ENCODE results near the gene RHOT2.

Gene RHOT2

GRCh38 chr16:667780-668518, at the start of gene RHOT2:
Gene RHOT2 (plus strand): TSS chr16:668132. CDS start chr16:668200, 68 bp downstream.
- DNase-seq (ENCODE audit: low spot score), result peak; percentile 94

GRCh38 chr16:619476-620100, 48.3 kb upstream of the RHOT2 start:
- DNase-seq (ENCODE audit: low spot score), result no peak

DNA sequence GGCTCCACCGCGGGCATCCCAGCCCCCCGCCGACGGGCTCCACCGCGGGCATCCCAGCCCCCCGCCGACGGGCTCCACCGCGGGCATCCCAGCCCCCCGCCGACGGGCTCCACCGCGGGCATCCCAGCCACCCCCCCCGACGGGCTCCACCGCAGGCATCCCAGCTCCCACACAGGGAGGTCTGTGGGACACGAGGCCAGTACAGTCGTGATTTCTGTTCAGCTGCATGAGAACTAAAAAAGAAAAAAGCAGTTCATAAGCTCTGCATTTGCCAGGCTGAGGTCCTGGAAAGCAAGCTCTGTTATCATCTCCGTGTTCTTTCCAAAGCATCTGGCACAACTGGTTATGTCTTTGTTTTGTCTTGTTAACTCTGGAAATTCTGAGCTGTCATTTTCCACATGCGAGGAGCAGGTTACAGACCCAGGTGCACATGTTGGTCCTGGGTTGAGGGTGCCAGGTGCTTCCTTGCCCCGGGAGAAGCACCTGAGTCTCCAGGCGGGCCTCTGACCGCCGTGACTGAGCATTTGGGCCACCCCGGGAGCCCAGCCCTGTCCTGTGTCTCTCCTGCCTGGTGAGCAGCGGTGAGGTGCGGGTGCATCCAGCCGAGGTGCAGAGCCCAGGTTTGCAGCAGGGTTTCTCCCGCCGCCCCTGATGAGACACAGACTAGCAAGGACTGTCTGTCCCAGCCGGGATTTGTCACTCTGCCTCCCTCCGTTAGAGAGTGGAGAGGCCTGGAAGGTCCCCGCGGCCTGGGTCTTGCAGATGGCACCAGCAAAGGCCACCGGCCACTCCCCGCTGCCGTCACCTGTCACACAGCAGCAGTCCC, 47.0 kb upstream of the RHOT2 start:
- no peak for DNase-seq (ENCODE audit: low spot score)

- no peak for DNase-seq (ENCODE audit: low spot score)
Measured at GRCh38 chr16:621526-622105, 46.3 kb upstream of the RHOT2 start.

DNA sequence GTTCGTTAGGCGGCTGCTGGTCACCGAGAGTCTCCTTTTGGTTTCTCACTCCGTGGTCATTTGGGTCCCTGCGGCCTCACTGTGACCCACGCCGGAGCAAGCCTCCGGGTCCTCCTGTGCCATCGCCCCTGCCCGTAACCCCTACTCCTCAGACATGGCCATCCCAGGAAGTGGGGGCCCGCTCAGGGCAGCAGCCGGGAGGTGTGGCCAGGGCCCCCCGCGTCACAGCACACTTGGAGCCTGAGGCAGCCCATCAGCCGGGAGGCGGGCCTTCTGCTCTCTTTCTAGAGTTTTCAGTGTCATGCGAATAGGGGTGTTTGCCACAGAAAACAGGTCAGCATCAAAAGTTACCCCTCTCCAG, 45.0 kb upstream of the RHOT2 start:
- no peak for DNase-seq (ENCODE audit: low spot score)

DNA sequence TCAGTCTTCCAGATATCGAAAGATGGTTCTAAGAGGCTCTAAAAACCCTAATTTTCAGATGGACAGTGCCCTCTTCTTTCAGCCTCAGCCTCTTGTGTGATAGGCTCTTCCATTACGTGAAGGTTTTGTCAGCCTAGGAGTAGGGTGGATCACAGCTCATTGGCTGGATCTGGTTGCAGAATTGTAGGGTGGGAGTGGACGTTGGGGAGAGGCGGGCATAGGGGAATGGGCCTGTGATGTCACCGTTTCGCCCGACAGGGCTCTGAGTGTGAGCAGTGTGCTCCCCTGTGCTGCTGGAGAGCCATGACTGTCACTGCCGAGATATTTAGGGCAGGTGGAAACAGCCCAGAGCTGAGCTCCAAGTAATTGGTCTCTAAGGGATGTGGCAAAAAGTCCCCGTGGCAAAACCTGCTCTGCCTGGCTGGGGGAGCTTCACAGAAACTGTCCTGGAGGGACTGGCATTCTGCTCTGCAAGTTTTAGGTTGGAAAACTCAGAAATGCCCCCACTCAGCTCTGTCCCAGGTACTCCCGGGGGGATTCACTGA, 43.3 kb upstream of the RHOT2 start:
- DNase-seq (ENCODE audit: low spot score), result no peak

DNA sequence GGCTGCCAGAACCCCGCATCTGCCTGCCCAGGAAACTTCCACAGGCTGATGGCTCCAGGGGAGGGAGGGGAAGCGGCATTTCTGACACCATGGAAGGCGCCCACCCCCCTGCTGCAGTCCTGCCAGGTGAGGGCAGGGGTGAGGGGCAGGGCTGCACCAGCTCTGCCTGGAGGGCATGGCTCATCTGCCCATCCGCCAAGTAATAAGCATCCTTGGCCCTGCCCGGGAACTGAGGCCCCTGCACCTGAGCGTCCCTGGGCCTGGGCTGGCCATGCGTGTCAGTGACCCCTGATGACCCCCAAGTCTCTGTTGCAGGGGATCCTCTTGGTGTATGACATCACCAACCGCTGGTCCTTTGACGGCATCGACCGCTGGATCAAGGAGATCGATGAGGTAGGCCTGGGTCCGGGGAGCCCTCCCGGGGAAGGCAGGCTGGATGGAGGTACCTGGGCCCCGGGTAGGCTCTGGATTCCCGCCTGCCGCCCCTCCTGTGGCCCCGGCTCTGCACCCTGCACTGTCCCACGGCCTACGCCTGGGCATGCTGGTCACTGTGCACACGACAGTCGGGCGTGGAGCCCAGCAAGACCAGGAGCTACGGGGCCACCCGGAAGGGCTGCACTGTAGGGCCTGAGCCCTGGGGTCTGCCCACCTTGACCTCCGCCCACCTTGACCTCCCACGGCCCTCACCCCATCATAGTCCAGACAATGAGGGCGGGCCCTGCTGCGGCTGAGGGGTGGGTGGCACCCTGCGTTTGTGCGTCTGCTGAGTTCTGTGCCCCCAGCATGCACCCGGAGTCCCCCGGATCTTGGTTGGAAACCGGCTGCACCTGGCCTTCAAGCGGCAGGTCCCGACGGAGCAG, 42.6 kb upstream of the RHOT2 start:
- no peak for DNase-seq (ENCODE audit: low spot score)

DNA sequence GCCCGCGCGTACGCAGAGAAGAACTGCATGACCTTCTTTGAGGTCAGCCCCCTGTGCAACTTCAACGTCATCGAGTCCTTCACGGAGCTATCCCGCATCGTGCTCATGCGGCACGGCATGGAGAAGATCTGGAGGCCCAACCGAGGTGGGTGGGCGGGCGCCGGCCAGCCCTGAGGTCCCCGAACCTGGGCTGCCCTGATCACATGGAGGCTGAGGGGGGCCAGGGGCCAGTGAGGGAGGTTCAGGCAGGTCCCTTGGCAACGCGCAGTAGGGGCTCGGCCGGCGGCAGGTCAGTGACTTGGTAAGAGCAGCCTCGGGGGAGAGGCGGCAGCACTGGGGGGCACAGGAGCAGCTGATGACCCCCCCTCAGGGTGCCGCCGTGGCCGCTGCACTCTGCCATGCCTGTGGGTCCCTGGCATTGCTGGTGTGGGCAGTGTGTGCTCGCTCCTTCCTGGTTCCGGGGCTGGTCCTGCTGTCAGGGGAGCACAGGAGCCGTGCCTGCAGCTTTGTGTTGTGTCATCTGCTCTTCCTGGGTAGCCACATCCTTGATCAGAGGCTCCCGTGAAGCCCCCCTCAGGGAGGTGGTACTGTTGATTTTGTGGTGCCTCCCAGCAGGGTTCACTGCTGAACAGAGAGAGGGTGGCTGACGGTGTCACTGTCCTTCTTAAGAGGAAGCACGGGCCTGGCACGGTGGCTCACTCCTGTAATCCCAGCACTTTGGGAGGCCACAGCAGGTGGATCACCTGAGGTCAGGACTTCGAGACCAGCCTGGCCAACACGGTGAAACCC, 41.8 kb upstream of the RHOT2 start:
- DNase-seq (ENCODE audit: low spot score), result no peak

DNA sequence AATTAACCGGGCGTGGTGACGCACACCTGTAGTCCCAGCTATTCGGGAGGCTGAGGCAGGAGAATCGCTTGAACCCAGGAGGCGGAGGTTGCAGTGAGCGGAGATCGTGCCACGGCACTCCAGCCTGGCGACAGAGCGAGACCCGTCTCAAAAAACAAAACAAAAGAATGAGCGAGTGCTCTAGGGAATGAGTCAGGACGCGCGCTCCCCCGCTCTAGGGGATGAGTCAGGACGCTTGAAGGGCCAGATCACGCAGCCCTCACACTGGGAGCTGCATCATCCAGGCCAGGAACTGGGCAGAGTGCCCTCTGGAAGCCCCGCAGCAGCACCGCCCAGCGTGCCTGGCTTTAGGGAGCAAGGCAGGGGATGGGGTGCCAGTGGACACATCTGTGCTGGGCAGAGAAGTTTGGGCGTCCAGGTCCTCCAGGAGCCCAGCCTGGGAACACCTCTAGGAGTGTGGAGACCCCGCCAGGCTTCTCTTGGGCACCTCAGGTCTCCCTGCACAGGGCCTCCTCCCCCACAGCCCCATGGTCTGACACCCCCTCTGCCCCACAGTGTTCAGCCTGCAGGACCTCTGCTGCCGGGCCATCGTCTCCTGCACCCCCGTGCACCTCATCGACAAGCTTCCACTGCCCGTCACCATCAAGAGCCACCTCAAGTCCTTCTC, 41.0 kb upstream of the RHOT2 start:
- peak; percentile 99 for DNase-seq (ENCODE audit: low spot score)

- DNase-seq (ENCODE audit: low spot score), result no peak
Measured at GRCh38 chr16:627454-628239, 40.3 kb upstream of the RHOT2 start.

DNA sequence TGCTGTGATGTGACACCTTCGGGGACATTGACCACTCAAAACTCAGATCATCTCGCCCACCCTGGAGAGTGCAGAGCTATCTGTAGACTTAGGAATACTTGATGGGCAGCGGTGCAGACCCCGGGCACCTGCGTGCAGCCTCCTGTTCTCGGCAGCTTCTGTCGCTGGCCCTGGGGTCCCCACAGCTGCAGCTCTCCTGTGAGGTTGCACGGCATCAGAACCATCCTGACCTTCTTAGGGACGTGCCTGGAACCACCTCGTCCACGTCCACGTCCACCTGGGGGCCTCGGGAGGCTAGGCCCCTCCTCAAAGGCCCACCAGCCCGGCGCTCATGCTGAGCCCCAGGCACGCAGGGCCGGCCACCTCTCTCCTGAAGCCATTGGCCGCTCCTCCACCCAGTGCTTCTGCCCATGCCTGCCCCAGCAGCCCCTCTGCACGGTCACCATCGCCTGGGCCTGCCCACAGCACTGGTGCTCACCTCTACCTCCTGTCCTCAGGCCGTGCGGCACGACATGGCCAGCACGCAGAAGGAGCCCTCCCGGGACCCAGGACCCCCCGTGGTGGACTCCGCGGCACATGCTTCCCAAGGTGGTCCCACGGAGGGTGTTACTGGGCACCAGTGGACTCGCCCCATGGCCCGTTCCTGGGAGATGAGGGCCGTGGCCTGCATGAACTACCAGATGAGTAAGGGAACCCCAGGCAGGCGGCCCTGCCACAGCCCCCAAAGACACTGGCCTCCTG, 39.4 kb upstream of the RHOT2 start:
- no peak for DNase-seq (ENCODE audit: low spot score)

- DNase-seq (ENCODE audit: low spot score), result no peak
Measured at GRCh38 chr16:629185-629832, 38.6 kb upstream of the RHOT2 start.

GRCh38 chr16:629833-630248, 38.1 kb upstream of the RHOT2 start:
- no peak for DNase-seq (ENCODE audit: low spot score)

DNA sequence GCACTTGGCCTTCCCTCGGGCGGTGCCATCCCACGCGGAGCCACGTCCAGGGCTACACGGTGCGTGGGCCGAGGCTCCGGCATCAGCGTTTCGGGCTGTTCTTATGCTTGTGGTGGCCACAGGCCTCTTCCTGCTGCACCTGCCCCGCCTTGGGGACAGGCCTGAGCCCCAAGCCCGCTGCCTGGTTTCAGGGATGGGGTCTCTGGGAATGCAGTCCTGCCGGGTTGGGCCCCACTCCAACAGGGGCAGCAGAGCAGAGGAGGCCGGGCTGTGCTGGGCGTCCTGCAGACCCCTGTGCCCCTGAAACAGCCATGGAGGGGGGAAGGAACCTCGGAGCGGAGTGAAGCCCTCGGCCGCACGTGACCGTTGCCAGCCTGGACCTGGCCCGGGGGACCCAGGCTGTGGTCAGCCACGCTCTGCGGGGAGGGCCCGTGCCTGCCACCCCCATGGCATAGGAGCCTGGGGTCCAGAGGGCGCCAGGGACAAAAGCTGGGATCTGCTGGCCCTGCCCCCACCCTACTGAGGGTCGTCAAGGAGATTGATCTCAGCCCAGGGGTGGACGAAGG, 37.6 kb upstream of the RHOT2 start:
- DNase-seq (ENCODE audit: low spot score), result no peak

- DNase-seq (ENCODE audit: low spot score), result no peak
Measured at GRCh38 chr16:630815-631405, 37.0 kb upstream of the RHOT2 start, which contains the start of gene WFIKKN1. Gene WFIKKN1 (plus strand): TSS chr16:630985. CDS start chr16:631254, 269 bp downstream.

DNA sequence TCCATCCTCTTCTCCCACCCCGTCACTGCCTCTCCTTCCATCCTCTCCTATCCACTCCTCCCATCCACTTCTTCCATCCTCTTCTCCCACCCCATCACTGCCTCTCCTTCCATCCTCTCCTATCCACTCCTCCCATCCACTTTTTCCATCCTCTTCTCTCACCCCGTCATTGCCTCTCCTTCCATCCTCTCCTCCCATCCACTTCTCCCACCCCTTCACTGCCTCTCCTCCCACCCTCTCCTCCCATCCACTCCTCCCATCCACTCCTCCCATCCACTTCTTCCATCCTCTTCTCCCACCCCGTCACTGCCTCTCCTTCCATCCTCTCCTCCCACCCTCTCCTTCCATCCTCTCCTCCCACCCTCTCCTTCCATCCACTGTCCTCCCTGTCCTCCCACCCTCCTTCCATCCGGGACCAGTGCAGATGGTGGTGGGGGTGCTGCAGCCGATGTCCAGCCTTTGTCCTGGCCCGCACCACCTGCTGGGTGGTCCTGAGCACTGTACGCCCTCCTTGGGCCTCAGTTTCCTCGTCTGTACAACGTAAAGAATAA, 36.0 kb upstream of the RHOT2 start:
- no peak for DNase-seq (ENCODE audit: low spot score)
